ENCODE data around the gene PSMC3IP.

GRCh38 chr17:42526031-42526444 lies 51.5 kb downstream of the PSMC3IP start:
- TF ChIP-seq CTCF (IDR thresholded peaks at IDR 0.05; ENCODE audit: poor library complexity, severe bottlenecking) (no peak), TAF1 (IDR thresholded peaks at IDR 0.05; ENCODE audit: low read depth) (no peak), MXI1 (conservative IDR thresholded peaks at IDR 0.05; ENCODE audit: poor library complexity, severe bottlenecking) (no peak), EP300 (conservative IDR thresholded peaks at IDR 0.05; ENCODE audit: poor library complexity, severe bottlenecking) (no peak), EZH2 (IDR thresholded peaks at IDR 0.05; ENCODE audit: borderline replicate concordance, insufficient read depth, low read length, poor library complexity, severe bottlenecking) (no peak), POLR2AphosphoS5 (IDR thresholded peaks at IDR 0.05) (no peak), SMC3 (conservative IDR thresholded peaks at IDR 0.05; ENCODE audit: poor library complexity) (no peak), REST (IDR thresholded peaks at IDR 0.05; ENCODE audit: borderline replicate concordance) (no peak)
